Panc1 (cell line): ENCODE measurements around the gene ABLIM2. TPM values are rescaled to one million over a fixed set of nuclear protein-coding genes. Genes with fewer than 3 reads are reported as not detected.

ENCODE experiments used
- ATAC-seq: fragments of 200-7000 bp; cut with Tn5 transposase; 2 replicates; pipeline ENCODE4 v1.9.1; 2020; ENCODE audit warnings: mild to moderate bottlenecking, moderate library complexity
- BruUV-seq: library from RNA; stranded (reverse); fragments of 400-500 nt; replicated peaks from 2 replicates; lab custom pipeline; 2021; lab: Mats Ljungman, UMichigan
- CTCF ChIA-PET: fragments of 300-600 bp; sonication (Branson Sonifier 250); formaldehyde crosslinking; loops from one replicate; lab custom pipeline; 2022; ENCODE audit warnings: antibody characterized with exemption; lab: Charles Lee
- POLR2A ChIA-PET: fragments of 300-600 bp; sonication (Branson Sonifier 250); formaldehyde crosslinking; loops from one replicate; lab custom pipeline; 2022; ENCODE audit warnings: antibody characterized with exemption; lab: Charles Lee
- DNase-seq: peaks from one replicate; pipeline ENCODE4 v3.0.0-alpha.2; 2010; ENCODE audit warnings: low read depth, low spot score
- H3K27ac ChIP-seq: 2 replicates; pipeline ENCODE4 v1.5.1; 2011; ENCODE audit warnings: mild to moderate bottlenecking, low read length, inconsistent platforms
- H3K27me3 ChIP-seq: fragments of 200-500 bp; sonication (Bioruptor generic); 2 replicates; pipeline ENCODE4 v1.6.0; 2014; ENCODE audit warnings: low read length, inconsistent platforms; ENCODE audit not compliant: control insufficient read depth, insufficient read depth
- H3K36me3 ChIP-seq: fragments of 200-500 bp; sonication (Bioruptor generic); 2 replicates; pipeline ENCODE4 v1.5.1; 2014; ENCODE audit warnings: inconsistent platforms, mild to moderate bottlenecking, low read length, moderate library complexity; ENCODE audit not compliant: control insufficient read depth, insufficient read depth
- H3K4me1 ChIP-seq: 2 replicates; pipeline ENCODE4 v1.5.1; 2011; ENCODE audit warnings: inconsistent platforms, mild to moderate bottlenecking, low read length, moderate library complexity; ENCODE audit not compliant: control insufficient read depth, insufficient read depth
- H3K4me3 ChIP-seq, 2 experiments: 2 replicates each; pipeline ENCODE4 v1.5.1; 2011 to 2012; ENCODE audit warnings: low read depth in 2 of 2, low read length in 2 of 2, mild to moderate bottlenecking in 2 of 2, inconsistent platforms in 1 of 2, moderate library complexity in 1 of 2
- H3K9me3 ChIP-seq: fragments of 200-500 bp; sonication (Bioruptor generic); 2 replicates; pipeline ENCODE4 v1.5.1; 2014; ENCODE audit warnings: low read depth, mild to moderate bottlenecking, inconsistent platforms, low read length, moderate library complexity; ENCODE audit not compliant: control insufficient read depth, insufficient read depth
- POLR2AphosphoS5 ChIP-seq: IDR thresholded peaks from 2 replicates; pipeline ENCODE4 v1.6.1; 2012; ENCODE audit warnings: mild to moderate bottlenecking, low read depth, low read length, moderate library complexity
- SIN3A ChIP-seq: IDR thresholded peaks from 2 replicates; pipeline ENCODE4 v1.6.1; 2012; ENCODE audit warnings: low read depth, mild to moderate bottlenecking, low read length, moderate library complexity, borderline replicate concordance; ENCODE audit not compliant: insufficient read depth
- TCF7L2 ChIP-seq: IDR thresholded peaks from 2 replicates; pipeline ENCODE4 v1.6.1; 2011; ENCODE audit warnings: mild to moderate bottlenecking, low read depth, low read length, inconsistent platforms
- in situ Hi-C: cut with HindIII; loops from 2 replicates; pipeline ENCODE4 v1.10.0; 2016; ENCODE audit warnings: low sequenced_read_pairs, low pct_unique_long_range_greater_than_20kb
- intact Hi-C: fragments of 100-400 bp; cut with micrococcal nuclease; formaldehyde crosslinking; loops from one replicate; pipeline ENCODE4 v1.10.0; 2022; ENCODE audit not compliant: unreplicated experiment
- total RNA-seq: library from RNA; stranded (reverse); gene quantifications from one replicate; pipeline ENCODE4 v1.2.1, GENCODE V29; 2021; ENCODE audit not compliant: unreplicated experiment
- TF ChIP-seq, protein P1 (sequence below): fragments of 450-650 bp; IDR thresholded peaks from 2 replicates; pipeline ENCODE4 v1.5.1; 2017; ENCODE audit warnings: mild to moderate bottlenecking
- TF ChIP-seq, protein P2 (sequence below), 2 experiments: IDR thresholded peaks; 2 replicates each; pipeline ENCODE4 v1.6.1; 2011 to 2012; ENCODE audit warnings: low read depth in 2 of 2, control low read depth in 1 of 2, low read length in 1 of 2, mild to moderate bottlenecking in 1 of 2, moderate library complexity in 1 of 2; ENCODE audit not compliant: insufficient read depth in 1 of 2

Gene ABLIM2
- total RNA-seq, 1 experiment from 2014 or later = 0.64 TPM

DNA sequence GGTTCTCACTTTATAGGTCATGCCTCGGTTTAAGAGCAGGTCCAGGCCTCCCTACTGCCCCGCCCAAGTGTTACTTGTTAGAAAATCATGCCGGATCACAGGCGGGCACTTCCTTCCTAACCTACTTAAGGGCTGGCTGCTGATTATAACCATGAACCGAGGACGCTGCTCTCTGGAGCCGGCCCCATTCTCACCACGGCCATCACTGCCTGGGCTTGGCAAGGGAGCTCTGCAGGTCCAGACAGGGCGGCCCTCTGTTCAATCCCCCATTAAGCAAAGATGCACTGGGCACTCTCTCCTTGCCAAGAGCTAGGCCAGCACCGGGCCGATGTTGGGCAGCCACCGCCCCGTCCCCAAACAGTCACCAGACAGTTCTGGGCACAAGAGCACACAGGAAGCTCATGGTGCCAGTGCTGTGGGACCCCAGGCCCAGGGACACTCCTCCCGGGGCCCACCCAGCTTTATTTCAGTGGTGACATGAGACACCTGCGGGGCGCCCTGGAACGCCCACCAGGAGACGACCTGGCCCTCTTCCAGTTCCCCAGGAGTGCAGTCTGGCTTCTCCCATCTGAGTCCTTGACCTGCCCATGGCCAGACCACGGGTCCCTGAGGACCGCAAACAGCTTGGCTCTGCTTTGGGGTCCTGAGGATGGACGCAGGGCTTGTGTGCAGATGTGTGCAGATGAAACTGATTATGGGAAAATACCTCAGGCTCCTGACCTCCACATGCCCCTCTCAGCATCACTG is 44.0 kb downstream of the ABLIM2 start:
- Histone ChIP-seq H3K27me3 (no peaks in the 10 kb centered on the region), H3K4me1 (no peaks in the 10 kb centered on the region), H3K4me3 (no peak overlapping the region), H3K27ac (no peak overlapping the region), H3K9me3 (no peaks in the 10 kb centered on the region), H3K36me3 (no peaks in the 10 kb centered on the region)
- intact Hi-C loops = no loop called here
- TF ChIP-seq, protein P1, sequence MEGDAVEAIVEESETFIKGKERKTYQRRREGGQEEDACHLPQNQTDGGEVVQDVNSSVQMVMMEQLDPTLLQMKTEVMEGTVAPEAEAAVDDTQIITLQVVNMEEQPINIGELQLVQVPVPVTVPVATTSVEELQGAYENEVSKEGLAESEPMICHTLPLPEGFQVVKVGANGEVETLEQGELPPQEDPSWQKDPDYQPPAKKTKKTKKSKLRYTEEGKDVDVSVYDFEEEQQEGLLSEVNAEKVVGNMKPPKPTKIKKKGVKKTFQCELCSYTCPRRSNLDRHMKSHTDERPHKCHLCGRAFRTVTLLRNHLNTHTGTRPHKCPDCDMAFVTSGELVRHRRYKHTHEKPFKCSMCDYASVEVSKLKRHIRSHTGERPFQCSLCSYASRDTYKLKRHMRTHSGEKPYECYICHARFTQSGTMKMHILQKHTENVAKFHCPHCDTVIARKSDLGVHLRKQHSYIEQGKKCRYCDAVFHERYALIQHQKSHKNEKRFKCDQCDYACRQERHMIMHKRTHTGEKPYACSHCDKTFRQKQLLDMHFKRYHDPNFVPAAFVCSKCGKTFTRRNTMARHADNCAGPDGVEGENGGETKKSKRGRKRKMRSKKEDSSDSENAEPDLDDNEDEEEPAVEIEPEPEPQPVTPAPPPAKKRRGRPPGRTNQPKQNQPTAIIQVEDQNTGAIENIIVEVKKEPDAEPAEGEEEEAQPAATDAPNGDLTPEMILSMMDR = no peak
- TF ChIP-seq SIN3A (no peak), POLR2AphosphoS5 (no peak), TCF7L2 (no peak)
- TF ChIP-seq, protein P2, sequence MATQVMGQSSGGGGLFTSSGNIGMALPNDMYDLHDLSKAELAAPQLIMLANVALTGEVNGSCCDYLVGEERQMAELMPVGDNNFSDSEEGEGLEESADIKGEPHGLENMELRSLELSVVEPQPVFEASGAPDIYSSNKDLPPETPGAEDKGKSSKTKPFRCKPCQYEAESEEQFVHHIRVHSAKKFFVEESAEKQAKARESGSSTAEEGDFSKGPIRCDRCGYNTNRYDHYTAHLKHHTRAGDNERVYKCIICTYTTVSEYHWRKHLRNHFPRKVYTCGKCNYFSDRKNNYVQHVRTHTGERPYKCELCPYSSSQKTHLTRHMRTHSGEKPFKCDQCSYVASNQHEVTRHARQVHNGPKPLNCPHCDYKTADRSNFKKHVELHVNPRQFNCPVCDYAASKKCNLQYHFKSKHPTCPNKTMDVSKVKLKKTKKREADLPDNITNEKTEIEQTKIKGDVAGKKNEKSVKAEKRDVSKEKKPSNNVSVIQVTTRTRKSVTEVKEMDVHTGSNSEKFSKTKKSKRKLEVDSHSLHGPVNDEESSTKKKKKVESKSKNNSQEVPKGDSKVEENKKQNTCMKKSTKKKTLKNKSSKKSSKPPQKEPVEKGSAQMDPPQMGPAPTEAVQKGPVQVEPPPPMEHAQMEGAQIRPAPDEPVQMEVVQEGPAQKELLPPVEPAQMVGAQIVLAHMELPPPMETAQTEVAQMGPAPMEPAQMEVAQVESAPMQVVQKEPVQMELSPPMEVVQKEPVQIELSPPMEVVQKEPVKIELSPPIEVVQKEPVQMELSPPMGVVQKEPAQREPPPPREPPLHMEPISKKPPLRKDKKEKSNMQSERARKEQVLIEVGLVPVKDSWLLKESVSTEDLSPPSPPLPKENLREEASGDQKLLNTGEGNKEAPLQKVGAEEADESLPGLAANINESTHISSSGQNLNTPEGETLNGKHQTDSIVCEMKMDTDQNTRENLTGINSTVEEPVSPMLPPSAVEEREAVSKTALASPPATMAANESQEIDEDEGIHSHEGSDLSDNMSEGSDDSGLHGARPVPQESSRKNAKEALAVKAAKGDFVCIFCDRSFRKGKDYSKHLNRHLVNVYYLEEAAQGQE (IDR thresholded peaks at IDR 0.05; ENCODE audit: insufficient read depth in 1 of 2, low read depth in 2 of 2, low read length in 1 of 2) = no peak
- ATAC-seq (no peak), DNase-seq (no peak)
- POLR2A ChIA-PET = no interaction called here
- no TSS peak for BruUV-seq
- CTCF ChIA-PET = no interaction called here
- in situ Hi-C loops = no loop called here

DNA sequence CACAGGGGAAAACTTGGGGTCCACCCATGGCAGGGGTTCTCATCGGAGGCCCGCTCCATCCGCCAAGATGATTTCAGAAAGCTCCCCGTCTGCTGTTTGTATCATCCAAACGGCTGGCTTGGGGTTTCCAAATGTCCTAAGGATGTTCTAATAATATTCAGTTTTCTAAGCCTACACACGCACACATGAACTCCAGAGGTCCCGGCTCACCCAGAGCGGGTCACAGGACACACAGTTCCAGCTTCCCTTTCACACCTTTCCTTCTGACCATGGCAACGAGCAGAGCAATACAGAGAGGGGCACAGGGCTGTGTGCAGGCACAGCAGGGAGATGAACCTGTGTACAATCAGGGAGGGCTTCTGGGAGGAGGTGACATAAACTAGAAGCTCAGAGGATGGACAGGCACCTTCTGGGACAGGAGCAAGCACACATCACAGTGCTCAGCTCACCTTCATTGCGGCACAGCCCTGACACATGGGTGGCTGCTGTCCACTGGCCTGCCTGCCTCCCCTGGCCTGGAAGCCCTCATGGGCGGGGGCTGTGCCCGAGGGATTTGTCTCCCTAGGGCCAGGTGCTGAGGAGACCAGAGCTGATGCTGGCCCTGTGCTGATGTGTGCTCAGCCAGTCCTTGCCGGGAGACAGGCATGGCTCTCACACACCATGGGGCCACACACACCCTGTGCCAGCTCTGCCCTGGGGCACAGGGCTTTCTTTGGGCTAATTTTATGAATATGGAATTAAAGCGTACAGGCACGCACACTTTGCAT is 44.8 kb downstream of the ABLIM2 start:
- Histone ChIP-seq H3K27ac (no peak overlapping the region), H3K4me3 (no peak overlapping the region), H3K36me3 (no peaks in the 10 kb centered on the region), H3K9me3 (no peaks in the 10 kb centered on the region), H3K4me1 (no peaks in the 10 kb centered on the region), H3K27me3 (no peaks in the 10 kb centered on the region)
- no TSS peak for BruUV-seq
- ChIA-PET CTCF (no interaction called here), POLR2A (no interaction called here)
- ATAC-seq = no peak
- no peak for DNase-seq
- in situ Hi-C loops (no loop called here), intact Hi-C loops (no loop called here)
- TF ChIP-seq, protein P2 (IDR thresholded peaks at IDR 0.05; ENCODE audit: insufficient read depth in 1 of 2, low read depth in 2 of 2, low read length in 1 of 2) = no peak
- TF ChIP-seq SIN3A (no peak), TCF7L2 (no peak)
- TF ChIP-seq, protein P1 = no peak
